Erythroblast (primary cell): Measurements from ENCODE around the gene ZBTB14.

Experiments used
- GATA1 ChIP-seq: IDR thresholded peaks from 2 replicates; pipeline ENCODE4 v1.6.1; 2011; ENCODE audit warnings: low read depth, mild to moderate bottlenecking, control low read depth, low read length, moderate library complexity
- POLR2A ChIP-seq: IDR thresholded peaks from 2 replicates; pipeline ENCODE4 v1.6.1; 2011; ENCODE audit warnings: mild to moderate bottlenecking, low read length

DNA sequence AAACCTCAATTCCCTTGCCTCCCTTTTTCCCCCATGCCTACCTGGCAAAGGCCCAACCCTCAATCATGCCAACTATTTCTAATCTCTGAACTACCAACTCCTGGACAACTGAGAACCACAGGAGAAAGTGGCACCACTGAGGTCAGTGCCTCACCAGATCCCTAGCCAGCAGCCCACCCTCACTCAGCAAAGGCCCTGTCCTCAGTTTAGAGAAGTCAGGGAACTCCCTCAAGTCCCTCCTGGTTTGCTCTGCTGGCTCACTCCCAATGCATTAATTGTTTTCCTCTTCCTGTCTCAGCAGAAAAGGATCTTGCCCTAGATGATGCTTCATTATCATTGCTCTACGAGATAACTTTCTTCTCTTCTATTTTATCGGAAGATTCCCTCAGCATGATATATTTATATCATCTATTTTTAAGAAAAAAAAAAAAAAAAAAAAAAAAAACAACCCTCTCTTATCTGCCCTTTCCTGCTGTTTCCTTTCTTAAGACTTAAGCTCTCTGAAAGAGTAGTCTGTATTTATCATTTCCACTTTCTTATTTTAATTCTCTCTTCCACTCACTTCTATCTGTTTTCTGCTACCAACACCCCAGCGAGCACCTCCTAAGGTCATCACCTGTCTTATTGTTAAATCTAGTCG is 22.7 kb upstream of the ZBTB14 start:
- TF ChIP-seq POLR2A (no peak), GATA1 (no peak)
